Transverse colon (tissue), 4 donors: ENCODE data around the gene DIAPH3. TPM values are rescaled to one million over a fixed set of nuclear protein-coding genes. Genes with fewer than 3 reads are reported as not detected.

ENCODE experiments used
- DNase-seq: peaks from one replicate; pipeline ENCODE4 v3.0.0-alpha.2; 2019
- H3K27ac ChIP-seq, 4 donors: fragments of 200-600 bp; sonication (generic); 2 replicates each; pipeline ENCODE4 v1.5.1; 2016 to 2018; ENCODE audit warnings: inconsistent platforms in 4 of 4
- H3K27me3 ChIP-seq: fragments of 200-600 bp; sonication (generic); 2 replicates; pipeline ENCODE4 v1.5.1; 2017; ENCODE audit warnings: inconsistent platforms
- H3K36me3 ChIP-seq, 4 donors: fragments of 200-600 bp; sonication (generic); 2 replicates each; pipeline ENCODE4 v1.5.1; 2017 to 2019; ENCODE audit warnings: inconsistent platforms in 4 of 4
- H3K4me1 ChIP-seq, 4 donors: fragments of 200-600 bp; sonication (generic); 2 replicates each; pipeline ENCODE4 v1.5.1; 2017 to 2020; ENCODE audit warnings: inconsistent platforms in 4 of 4
- H3K4me3 ChIP-seq, 4 donors: fragments of 200-600 bp; sonication (generic); 1 replicate in 1 of 4; 2 replicates in 3 of 4; pipeline versions ENCODE4 v1.5.1 to v1.6.1; 2017 to 2019; ENCODE audit warnings: inconsistent platforms in 4 of 4
- H3K9me3 ChIP-seq, 2 donors: fragments of 200-600 bp; sonication (generic); 2 replicates each; pipeline ENCODE4 v1.5.1; 2017 to 2019; ENCODE audit warnings: inconsistent platforms in 2 of 2
- EP300 ChIP-seq: sonication (generic); formaldehyde crosslinking; IDR thresholded peaks from one replicate; pipeline ENCODE4 v1.6.1; 2017; ENCODE audit warnings: antibody characterized with exemption, low read depth
- POLR2A ChIP-seq: fragments of 450-650 bp; IDR thresholded peaks from one replicate; pipeline ENCODE4 v1.6.1; 2016; ENCODE audit warnings: antibody characterized with exemption, mild to moderate bottlenecking, moderate library complexity
- POLR2AphosphoS5 ChIP-seq, 3 donors: sonication (generic); formaldehyde crosslinking; IDR thresholded peaks; one replicate each; pipeline ENCODE4 v1.6.1; 2016; ENCODE audit warnings: antibody characterized with exemption in 3 of 3
- WGBS, 2 donors: methylation state at CpG; one replicate each; pipeline ENCODE4 v1.1.5; 2018; ENCODE audit warnings: low coverage in 1 of 2; 5-methylcytosine and 5-hydroxymethylcytosine counted together
- in situ Hi-C, 4 donors: fragments of 200-750 bp; cut with MboI; loops; one replicate each; pipeline versions ENCODE4 v1.15.0 to v1.15.1; 2017; ENCODE audit warnings: low sequenced_read_pairs in 3 of 4, low pct_ligation_motif_present in 1 of 4, low pct_unique_long_range_greater_than_20kb in 1 of 4
- intact Hi-C: fragments of 100-400 bp; cut with DNase I; formaldehyde crosslinking; loops from one replicate; pipeline ENCODE4 v1.15.1; 2023; ENCODE audit warnings: low total_unique reads
- total RNA-seq, 4 donors: library from RNA; depleted of rRNA; stranded (reverse); fragments of >200 nt; gene quantifications; one replicate each; pipeline ENCODE4 v1.1.0, GENCODE V29; 2016
- TF ChIP-seq, protein P1 (sequence below), 5 experiments: fragments of 200-600 bp in 3 of 5; fragments of 450-650 bp in 2 of 5; sonication (generic) in 3 of 5; IDR thresholded peaks; 1 replicate in 2 of 5; 2 replicates in 3 of 5; pipeline ENCODE4 v1.5.1; 2016 to 2017; ENCODE audit warnings: antibody characterized with exemption in 5 of 5, inconsistent platforms in 3 of 5, mild to moderate bottlenecking in 2 of 5, moderate library complexity in 1 of 5

Gene DIAPH3
- total RNA-seq, 4 donors from 2014 or later: 0.95 to 1.6 (median 1.2) TPM

GRCh38 chr13:59991395-59991794 lies 172.3 kb downstream of the DIAPH3 start:
- H3K4me3 ChIP-seq: no peak overlapping the region
- no peaks in the 10 kb centered on the region for H3K36me3 ChIP-seq
- in situ Hi-C loops: no loop called here
- H3K4me1 ChIP-seq: peaks cover 0 to 8% (median 4%) of the 10 kb centered on the region in 4 donors
- TF ChIP-seq EP300 (no peak), POLR2A (no peak), POLR2AphosphoS5 (IDR thresholded peaks at IDR 0.05) (no peak)
- TF ChIP-seq, protein P1, sequence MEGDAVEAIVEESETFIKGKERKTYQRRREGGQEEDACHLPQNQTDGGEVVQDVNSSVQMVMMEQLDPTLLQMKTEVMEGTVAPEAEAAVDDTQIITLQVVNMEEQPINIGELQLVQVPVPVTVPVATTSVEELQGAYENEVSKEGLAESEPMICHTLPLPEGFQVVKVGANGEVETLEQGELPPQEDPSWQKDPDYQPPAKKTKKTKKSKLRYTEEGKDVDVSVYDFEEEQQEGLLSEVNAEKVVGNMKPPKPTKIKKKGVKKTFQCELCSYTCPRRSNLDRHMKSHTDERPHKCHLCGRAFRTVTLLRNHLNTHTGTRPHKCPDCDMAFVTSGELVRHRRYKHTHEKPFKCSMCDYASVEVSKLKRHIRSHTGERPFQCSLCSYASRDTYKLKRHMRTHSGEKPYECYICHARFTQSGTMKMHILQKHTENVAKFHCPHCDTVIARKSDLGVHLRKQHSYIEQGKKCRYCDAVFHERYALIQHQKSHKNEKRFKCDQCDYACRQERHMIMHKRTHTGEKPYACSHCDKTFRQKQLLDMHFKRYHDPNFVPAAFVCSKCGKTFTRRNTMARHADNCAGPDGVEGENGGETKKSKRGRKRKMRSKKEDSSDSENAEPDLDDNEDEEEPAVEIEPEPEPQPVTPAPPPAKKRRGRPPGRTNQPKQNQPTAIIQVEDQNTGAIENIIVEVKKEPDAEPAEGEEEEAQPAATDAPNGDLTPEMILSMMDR (IDR thresholded peaks at IDR 0.05): no peak
- DNase-seq: no peak
- 86% methylated on average over 2 of the region's 2 CpGs; no CpG with 5 or more reads in 1 of the 2 donors for WGBS, 2 donors
- H3K27me3 ChIP-seq: no peaks in the 10 kb centered on the region
- intact Hi-C loops: no loop called here
- H3K9me3 ChIP-seq: no peaks in the 10 kb centered on the region
- H3K27ac ChIP-seq: no peak overlapping the region

DNA sequence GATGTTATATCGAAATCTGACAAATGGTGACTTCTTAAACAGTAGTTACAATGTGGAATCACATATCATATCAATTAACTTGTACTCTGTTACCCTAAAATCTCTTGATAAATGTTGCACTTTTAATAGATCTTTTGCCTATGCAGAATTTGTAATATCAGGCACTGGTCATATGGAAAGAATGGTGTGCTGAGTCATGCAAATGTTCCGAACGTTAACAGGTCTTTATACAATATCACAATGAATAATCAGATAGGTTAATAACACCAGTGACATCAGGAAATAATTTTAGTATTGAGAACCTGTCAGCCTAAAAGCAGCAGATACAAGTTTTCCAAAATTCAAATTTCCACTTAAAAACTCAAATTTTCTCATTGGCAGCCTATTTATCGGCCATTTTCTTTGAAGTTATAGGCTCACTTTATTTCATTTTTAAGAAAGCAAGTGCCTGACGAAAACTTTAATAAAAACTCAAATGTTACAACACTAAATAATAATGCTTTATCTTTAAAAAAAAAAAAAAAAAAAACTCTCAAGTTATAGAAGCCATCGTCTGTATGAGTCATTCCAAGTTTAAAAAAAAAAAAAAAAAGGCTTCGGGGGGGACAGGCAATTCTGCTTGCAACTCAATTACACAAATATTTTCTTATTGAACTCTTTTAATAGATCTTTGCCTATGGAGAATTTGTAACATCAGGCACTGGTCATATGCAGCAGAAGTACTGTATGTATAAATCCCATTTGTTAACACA lies 180.9 kb downstream of the DIAPH3 start:
- in situ Hi-C loops (no loop called here), intact Hi-C loops (no loop called here)
- Histone ChIP-seq H3K36me3 (no peaks in the 10 kb centered on the region), H3K27ac (no peak overlapping the region), H3K9me3 (no peaks in the 10 kb centered on the region), H3K4me1 (no peaks in the 10 kb centered on the region), H3K4me3 (no peak overlapping the region), H3K27me3 (no peaks in the 10 kb centered on the region)
- 82 to 92% methylated on average over 7 of the region's 7 CpGs for WGBS, 2 donors
- no peak for DNase-seq
- TF ChIP-seq EP300 (no peak), POLR2A (no peak), POLR2AphosphoS5 (IDR thresholded peaks at IDR 0.05) (no peak)
- TF ChIP-seq, protein P1 (IDR thresholded peaks at IDR 0.05): no peak

DNA sequence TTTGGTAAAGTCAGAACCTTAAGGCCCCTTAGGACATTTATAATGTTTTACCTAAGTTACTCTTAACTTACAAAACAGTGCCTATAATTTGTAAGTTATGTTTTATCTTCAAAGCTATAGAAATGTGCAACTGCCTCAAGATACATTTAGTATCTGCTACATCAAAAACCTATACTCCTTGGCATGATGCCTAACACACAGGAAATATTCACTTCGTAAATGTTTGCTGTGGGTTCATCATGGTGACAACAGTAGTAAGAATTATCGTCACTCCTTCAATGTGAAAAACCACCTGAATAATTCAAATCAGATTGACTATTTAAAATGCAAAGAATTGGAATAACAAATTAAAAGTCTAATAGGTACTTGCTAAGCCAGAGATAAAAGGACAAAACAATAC lies 184.1 kb downstream of the DIAPH3 start:
- 77 to 91% methylated on average over 2 of the region's 2 CpGs for WGBS, 2 donors
- intact Hi-C loops: no loop called here
- Histone ChIP-seq H3K27ac (no peak overlapping the region), H3K9me3 (no peaks in the 10 kb centered on the region), H3K4me3 (no peak overlapping the region), H3K4me1 (no peaks in the 10 kb centered on the region), H3K36me3 (no peaks in the 10 kb centered on the region), H3K27me3 (no peaks in the 10 kb centered on the region)
- TF ChIP-seq EP300 (no peak), POLR2A (no peak), POLR2AphosphoS5 (IDR thresholded peaks at IDR 0.05) (no peak)
- TF ChIP-seq, protein P1 (IDR thresholded peaks at IDR 0.05): no peak
- DNase-seq: no peak
- in situ Hi-C loops: no loop called here

GRCh38 chr13:59978862-59979261 lies 184.9 kb downstream of the DIAPH3 start:
- TF ChIP-seq POLR2A (no peak), POLR2AphosphoS5 (IDR thresholded peaks at IDR 0.05) (no peak), EP300 (no peak)
- TF ChIP-seq, protein P1 (IDR thresholded peaks at IDR 0.05): no peak
- H3K4me1 ChIP-seq: peaks cover 0 to 4% (median 0%) of the 10 kb centered on the region in 4 donors

More at GRCh38 chr13:59978862-59979261, 184.9 kb downstream of the DIAPH3 start:
- Histone ChIP-seq H3K36me3 (no peaks in the 10 kb centered on the region), H3K27ac (no peak overlapping the region), H3K9me3 (no peaks in the 10 kb centered on the region), H3K4me3 (no peak overlapping the region), H3K27me3 (no peaks in the 10 kb centered on the region)
- in situ Hi-C loops: no loop called here
- DNase-seq: no peak
- intact Hi-C loops: no loop called here
